ENCODE results near the gene CARS1.

Gene CARS1

GRCh38 chr11:3037040-3037944, 19.9 kb downstream of the CARS1 start:
- DNase-seq, result peak; percentile 59

GRCh38 chr11:3036419-3036818, 20.8 kb downstream of the CARS1 start:
- DNase-seq, result no peak

GRCh38 chr11:3035333-3035732, 21.9 kb downstream of the CARS1 start:
- DNase-seq, result no peak

GRCh38 chr11:3030289-3031070, 26.7 kb downstream of the CARS1 start:
- DNase-seq, result no peak

DNA sequence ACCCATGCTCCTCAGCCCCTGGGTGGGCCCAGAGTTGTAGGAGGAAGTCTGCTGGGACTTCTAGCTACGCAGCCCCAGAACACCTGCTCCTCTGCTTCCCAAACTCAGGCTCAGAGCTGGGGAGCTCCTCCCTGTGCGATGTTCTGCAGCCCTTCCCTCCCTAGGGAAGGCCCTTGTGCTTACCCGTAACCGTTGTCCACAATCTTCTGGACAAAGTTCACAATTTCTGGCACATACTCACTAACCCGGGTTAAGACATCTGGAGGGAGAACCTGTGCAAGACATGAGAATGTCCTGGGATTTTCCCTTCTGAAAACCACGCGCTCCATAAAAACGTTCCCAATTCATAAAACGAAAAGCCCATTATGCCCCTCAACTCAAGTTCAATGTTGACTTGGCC, 28.4 kb downstream of the CARS1 start:
- DNase-seq, result no peak

DNA sequence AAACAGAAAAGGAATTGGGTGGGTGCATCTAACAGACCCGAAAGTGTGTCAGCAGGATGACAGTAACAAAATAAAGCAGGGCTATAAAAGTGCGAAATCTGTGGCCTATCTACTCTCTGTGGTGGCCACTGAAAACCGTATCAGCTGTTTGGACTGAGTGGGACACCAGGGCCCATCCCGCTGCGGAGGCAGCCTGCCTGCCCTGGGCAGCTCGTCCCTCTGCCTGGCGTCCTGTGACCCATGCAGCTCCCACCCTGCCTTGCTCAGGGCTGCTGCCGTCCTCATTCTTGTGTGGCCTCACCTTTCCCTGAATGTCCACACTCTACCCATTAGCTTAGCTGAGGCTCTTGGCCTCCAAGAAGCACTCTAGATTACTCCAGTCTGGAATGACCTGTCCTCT, 30.4 kb downstream of the CARS1 start:
- no peak for DNase-seq

DNA sequence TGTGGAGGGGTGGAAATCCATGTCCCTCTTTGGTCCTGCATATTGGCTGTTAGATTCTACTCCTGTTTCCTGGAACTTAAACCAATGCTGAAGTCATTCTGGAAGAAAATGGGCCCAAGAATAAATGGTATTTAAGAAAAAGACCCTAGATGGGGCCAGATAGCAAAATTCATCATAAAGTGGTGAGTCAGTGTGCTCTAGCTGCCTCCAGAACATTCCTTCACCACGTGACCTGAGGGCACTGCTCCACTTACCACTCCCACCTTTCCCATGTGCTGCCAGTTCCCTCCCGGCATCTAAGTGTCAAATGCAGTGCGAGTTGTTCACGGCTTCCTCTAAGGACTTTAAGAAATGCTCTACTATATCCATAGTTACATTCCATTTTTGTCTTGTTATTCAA, 34.2 kb downstream of the CARS1 start:
- DNase-seq, result no peak

DNA sequence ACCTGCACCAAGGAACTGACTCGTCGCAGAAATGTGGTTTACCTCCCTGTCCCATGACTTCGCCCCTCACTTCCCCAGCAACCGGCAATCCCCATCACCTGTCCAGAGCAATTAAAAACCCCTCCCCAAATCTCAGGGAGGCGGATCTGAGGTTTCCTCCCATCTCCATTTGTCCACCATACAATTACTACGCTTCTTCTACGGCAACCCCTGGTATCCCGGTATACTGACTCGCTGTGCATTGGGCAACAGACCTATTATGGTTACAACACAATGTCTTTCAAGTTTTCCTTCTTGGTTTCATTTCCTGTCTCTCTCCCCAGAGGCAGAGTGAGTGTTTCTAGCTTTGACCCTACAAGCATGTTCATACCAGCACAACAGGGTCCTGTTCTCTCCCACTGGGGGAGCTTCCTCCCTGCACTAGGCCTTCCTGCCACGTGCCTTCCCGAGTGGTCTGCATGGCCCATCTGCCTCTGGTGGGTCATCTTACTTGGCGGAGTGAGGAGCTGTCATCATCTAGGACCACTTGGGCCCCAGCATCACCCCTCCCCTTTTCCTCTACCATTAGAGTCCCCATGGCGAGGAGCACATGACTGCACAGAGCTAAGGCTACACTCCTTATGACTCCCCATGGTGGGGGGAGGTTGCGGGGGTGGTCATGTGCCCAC, 34.8 kb downstream of the CARS1 start:
- DNase-seq, result no peak

- peak; percentile 31 for DNase-seq
Observed at GRCh38 chr11:3021125-3021524, 36.1 kb downstream of the CARS1 start.

- DNase-seq, result no peak
Observed at GRCh38 chr11:3020011-3020410, 37.2 kb downstream of the CARS1 start.

DNA sequence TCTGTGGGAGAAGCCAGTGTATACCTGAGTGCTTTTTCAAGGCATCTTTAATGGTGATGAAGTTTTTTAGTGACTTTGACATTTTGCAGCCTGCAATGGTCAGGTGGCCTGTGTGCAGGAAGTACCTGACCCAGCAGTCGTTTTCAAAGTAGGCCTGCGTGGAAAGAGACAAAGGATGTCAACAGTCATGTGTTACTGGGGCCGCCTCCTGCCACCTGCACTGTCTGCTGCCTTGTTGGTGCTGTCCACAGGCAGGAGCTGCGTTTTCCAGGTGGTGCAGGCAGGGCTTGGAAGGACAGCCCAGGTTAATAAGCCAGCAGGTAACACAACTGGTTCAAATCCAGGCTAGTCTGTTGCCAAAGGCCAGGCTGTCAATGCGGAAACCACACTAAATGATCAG, 38.6 kb downstream of the CARS1 start:
- DNase-seq, result no peak

DNA sequence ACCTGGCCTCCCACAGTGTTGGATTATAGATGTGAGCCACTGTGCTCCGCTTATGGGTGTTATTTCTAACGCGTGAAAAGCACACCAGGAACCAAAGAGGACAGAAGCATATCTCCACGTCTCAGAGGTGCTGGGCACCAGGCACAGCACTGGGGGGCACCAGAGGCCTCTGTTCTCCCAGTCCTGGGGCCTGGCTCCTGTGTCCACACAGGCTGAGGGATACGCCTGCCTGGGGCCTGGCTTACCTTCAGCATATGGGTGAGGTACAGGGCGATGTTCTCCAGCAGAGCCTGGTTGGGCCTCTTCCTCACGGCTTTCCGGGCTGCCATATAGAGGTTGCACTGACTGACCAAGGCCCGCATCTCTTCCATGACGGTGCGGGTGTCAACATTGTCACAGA, 40.4 kb downstream of the CARS1 start:
- no peak for DNase-seq

GRCh38 chr11:3015796-3016195, 41.4 kb downstream of the CARS1 start:
- DNase-seq, result no peak

- no peak for DNase-seq
Observed at GRCh38 chr11:3014943-3015342, 42.3 kb downstream of the CARS1 start.

DNA sequence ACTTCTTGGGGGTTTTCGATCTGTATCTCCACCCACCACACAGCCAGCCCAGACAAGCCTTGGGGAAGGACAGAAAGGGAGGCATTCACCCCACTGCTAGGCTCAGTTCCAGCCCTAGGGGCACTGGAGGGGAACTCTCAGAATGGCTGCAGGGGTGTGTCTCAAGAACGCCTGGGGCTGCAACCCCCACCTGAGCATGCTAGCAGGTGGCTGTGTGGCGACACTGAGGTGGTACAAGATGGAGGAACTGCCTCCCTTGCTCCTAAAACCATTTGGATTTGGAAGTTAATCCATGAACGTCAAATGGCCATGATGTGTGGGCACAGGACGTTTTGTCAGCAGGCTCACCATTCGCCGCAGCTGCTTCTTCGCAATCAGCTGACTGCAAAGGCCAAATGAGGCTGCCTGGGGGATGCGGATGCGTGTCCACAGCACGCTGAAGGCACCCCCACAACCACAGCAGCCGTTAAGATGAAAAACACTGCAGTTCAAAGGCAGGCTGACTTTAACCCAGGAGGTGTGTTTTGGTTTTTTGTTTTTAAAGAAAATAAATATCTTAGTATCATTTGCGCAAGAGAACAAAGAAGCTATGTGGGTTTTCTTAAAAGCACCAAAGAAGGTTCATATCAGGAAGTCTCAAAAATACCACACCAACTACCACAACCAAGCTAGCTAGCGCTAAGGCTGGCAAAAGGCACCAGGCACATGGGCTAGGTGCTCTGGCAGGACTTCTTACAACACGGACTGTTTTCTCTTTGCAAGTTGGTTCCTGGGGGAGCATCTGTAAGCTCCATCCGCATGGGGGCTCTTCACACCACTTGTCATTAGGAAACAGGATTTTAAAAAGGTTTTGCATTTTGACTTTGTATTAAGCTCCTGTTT, 42.9 kb downstream of the CARS1 start:
- peak; percentile 63 for DNase-seq

GRCh38 chr11:3011891-3012885, 45.0 kb downstream of the CARS1 start:
- DNase-seq, result no peak

GRCh38 chr11:3010521-3011275, 46.5 kb downstream of the CARS1 start:
- DNase-seq, result no peak

DNA sequence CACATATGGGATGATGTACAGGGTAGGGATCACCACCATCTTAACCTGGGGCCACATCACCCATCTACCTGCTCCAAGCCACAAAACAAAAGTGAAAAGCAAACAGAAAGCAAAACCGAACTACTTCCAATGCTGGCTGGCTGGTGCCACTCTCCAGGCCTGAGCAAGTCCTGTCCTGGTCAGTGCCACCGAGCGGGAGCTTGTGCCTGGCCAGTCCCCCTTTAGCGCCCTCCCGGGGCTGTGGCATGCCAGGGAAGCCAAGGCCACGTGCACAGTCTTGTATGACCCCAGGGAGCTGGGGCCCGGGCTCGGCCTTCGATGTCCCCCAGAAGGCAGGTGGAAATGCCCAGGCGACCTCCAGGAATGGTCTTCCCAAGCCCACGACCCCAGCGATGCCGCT, 47.2 kb downstream of the CARS1 start:
- no peak for DNase-seq

- no peak for DNase-seq
Observed at GRCh38 chr11:3009481-3009880, 47.7 kb downstream of the CARS1 start.

DNA sequence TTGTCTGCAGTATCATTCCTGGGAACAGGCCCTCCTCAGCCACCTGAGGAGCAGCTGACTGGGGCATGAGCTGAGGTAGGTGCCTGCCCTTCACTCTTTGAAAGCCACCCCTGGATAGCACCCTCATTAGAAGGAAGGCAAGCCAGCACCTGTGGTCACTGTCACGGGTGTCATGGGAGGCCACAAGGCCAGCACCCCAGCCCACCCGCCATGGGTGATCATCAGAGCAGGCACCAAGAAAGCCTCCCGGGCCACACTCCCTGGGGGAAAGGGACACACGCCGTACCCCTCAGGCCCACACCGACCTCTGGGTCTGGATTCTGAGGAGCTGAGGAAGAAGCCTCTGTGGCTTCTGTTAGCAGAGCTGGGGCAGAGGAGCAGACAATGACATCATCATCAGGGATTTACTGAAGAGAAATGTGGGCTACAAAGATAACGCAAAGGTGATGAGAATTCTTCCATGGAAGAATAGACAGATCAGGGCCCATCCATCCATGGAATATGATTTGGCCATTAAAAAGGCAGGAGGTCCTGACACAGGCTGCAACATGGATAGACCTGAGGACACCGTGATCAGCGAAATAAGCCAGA, 48.4 kb downstream of the CARS1 start:
- no peak for DNase-seq

Data from activated CD4-positive, alpha-beta T cell treated with anti-CD3 and anti-CD28 coated beads for 48 hours (primary cell).